ENCODE data around the gene BAZ1A. TPM values are rescaled to one million over a fixed set of nuclear protein-coding genes. Genes with fewer than 3 reads are reported as not detected.

BAZ1A gene
- total and polyA plus RNA-seq, 10 of the 15 experiments (the other 5 are each of a cell fraction or from before 2014, with no cell fraction given): 34.3 to 96.5 (median 50.7) TPM

GRCh38 chr14:34750233-34750632 lies 124.9 kb downstream of the BAZ1A start:
- WGBS (ENCODE audit: insufficient coverage, insufficient replicate concordance, low lambda C conversion rate, missing lambda C conversion rate): 98% methylated on average over 2 of the region's 2 CpGs
- POLR2A ChIA-PET: no interaction called here
- in situ Hi-C loops (cut with MboI): no loop called here
- Histone ChIP-seq H4K20me1 (ENCODE audit: control insufficient read depth, insufficient read depth) (no peaks in the 10 kb centered on the region), H3K27ac (ENCODE audit: control insufficient read depth, insufficient read depth) (no peak overlapping the region), H2AFZ (ENCODE audit: control insufficient read depth, low read depth, low read length) (no peak overlapping the region), H3K4me2 (ENCODE audit: control insufficient read depth, insufficient read depth) (no peak overlapping the region), H3K4me1 (ENCODE audit: control insufficient read depth, insufficient read depth, low read length) (no peaks in the 10 kb centered on the region), H3K27me3 (replicated peaks in 1 of 2; ENCODE audit: control insufficient read depth in 2 of 2, insufficient read depth in 2 of 2, low read length in 1 of 2) (no peaks in the 10 kb centered on the region), H3K36me3 (ENCODE audit: control insufficient read depth in 2 of 2, insufficient read depth in 2 of 2, low read length in 1 of 2) (no peaks in the 10 kb centered on the region; a peak in 1 of 4 replicates), H3K9me3 (replicated peaks; ENCODE audit: control insufficient read depth, insufficient read depth, low read length) (no peaks in the 10 kb centered on the region), H3K79me2 (ENCODE audit: control insufficient read depth, insufficient read depth, low read length) (no peaks in the 10 kb centered on the region), H3K4me3 (no peak overlapping the region), H3K9ac (ENCODE audit: control insufficient read depth, insufficient read depth, low read length) (no peak overlapping the region)
- FAIRE-seq (no peak), ATAC-seq (no peak), DNase-seq (ENCODE audit: low read depth, low spot score) (no peak)
- CTCF ChIA-PET: no interaction called here
- SMC1A ChIA-PET (ENCODE audit: uncharacterized antibody, unreplicated experiment): no interaction called here
- intact Hi-C loops (cut with micrococcal nuclease; ENCODE audit: unreplicated experiment): no loop called here
- RAD21 ChIA-PET (ENCODE audit: unreplicated experiment): no interaction called here
- BruUV-seq (replicated peaks): no TSS peak
- TF ChIP-seq STAT3 (IDR thresholded peaks at IDR 0.05; ENCODE audit: low read depth, low read length): no peak
- no peak for TF ChIP-seq ZBTB40 (IDR thresholded peaks at IDR 0.05; ENCODE audit: borderline replicate concordance)
- no peak for TF ChIP-seq ZBED1 (IDR thresholded peaks at IDR 0.05; ENCODE audit: borderline replicate concordance)
- no peak for TF ChIP-seq MTA3 (IDR thresholded peaks at IDR 0.05; ENCODE audit: borderline replicate concordance, low read length)
- no peak for TF ChIP-seq BMI1 (IDR thresholded peaks at IDR 0.05; ENCODE audit: borderline replicate concordance)
- TF ChIP-seq POU2F2 (IDR thresholded peaks at IDR 0.05; ENCODE audit: borderline replicate concordance, low read depth, low read length): no peak
- no peak for TF ChIP-seq PKNOX1 (IDR thresholded peaks at IDR 0.05)
- TF ChIP-seq, protein P1, sequence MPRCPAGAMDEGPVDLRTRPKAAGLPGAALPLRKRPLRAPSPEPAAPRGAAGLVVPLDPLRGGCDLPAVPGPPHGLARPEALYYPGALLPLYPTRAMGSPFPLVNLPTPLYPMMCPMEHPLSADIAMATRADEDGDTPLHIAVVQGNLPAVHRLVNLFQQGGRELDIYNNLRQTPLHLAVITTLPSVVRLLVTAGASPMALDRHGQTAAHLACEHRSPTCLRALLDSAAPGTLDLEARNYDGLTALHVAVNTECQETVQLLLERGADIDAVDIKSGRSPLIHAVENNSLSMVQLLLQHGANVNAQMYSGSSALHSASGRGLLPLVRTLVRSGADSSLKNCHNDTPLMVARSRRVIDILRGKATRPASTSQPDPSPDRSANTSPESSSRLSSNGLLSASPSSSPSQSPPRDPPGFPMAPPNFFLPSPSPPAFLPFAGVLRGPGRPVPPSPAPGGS (IDR thresholded peaks at IDR 0.05; ENCODE audit: borderline replicate concordance, insufficient read depth, low read depth, low read length, poor library complexity, severe bottlenecking): no peak
- no peak for TF ChIP-seq LARP7 (IDR thresholded peaks at IDR 0.05)
- TF ChIP-seq KDM1A (IDR thresholded peaks at IDR 0.05; ENCODE audit: borderline replicate concordance): no peak
- TF ChIP-seq NFXL1 (IDR thresholded peaks at IDR 0.05; ENCODE audit: borderline replicate concordance): no peak
- TF ChIP-seq NR2C2 (IDR thresholded peaks at IDR 0.05; ENCODE audit: borderline replicate concordance, control insufficient read depth, insufficient read length, low read depth): no peak
- TF ChIP-seq ZBTB33 (IDR thresholded peaks at IDR 0.05): no peak
- no peak for TF ChIP-seq SMAD5 (IDR thresholded peaks at IDR 0.05; ENCODE audit: low read depth)
- TF ChIP-seq PML (IDR thresholded peaks at IDR 0.05; ENCODE audit: low read length): no peak
- no peak for TF ChIP-seq BACH1 (IDR thresholded peaks at IDR 0.05; ENCODE audit: borderline replicate concordance)
- no peak for TF ChIP-seq ZNF24 (IDR thresholded peaks at IDR 0.05)

Data from GM12878 (cell line).